ENCODE data around the gene SUMO3.

- TF ChIP-seq ZNF622 (IDR thresholded peaks at IDR 0.05) (no peak), CHD4 (IDR thresholded peaks at IDR 0.05) (no peak), SREBF2 (IDR thresholded peaks at IDR 0.05; ENCODE audit: low read length) (no peak)
Measured at GRCh38 chr21:44818640-44819011, 764 bp upstream of the SUMO3 start.
